SKM-1 treated with dmso at 0.1 percent for 144 hours (cell line): ENCODE results near the gene TOP2B.

Experiments
- DNase-seq: peaks from one replicate; lab custom pipeline; 2025; ENCODE audit not compliant: unreplicated experiment; lab: John Stamatoyannopoulos, UW

The TOP2B gene

GRCh38 chr3:25673738-25674298, 9.1 kb upstream of the TOP2B start:
- DNase-seq: no peak

- DNase-seq: peak; percentile 85
Measured at GRCh38 chr3:25665315-25666280, 891 bp upstream of the TOP2B start.

GRCh38 chr3:25663869-25664811, 567 bp downstream of the TOP2B start:
- no peak for DNase-seq

- DNase-seq: peak; percentile 29
Measured at GRCh38 chr3:25663347-25663868, 1.3 kb downstream of the TOP2B start.

GRCh38 chr3:25662736-25663320, 1.9 kb downstream of the TOP2B start:
- no peak for DNase-seq

GRCh38 chr3:25661694-25662437, 2.8 kb downstream of the TOP2B start:
- DNase-seq: no peak

- no peak for DNase-seq
Measured at GRCh38 chr3:25658836-25659235, 5.9 kb downstream of the TOP2B start.

GRCh38 chr3:25657293-25657692, 7.4 kb downstream of the TOP2B start:
- no peak for DNase-seq

GRCh38 chr3:25655659-25656058, 9.0 kb downstream of the TOP2B start:
- DNase-seq: no peak

- no peak for DNase-seq
Measured at GRCh38 chr3:25654576-25654975, 10.1 kb downstream of the TOP2B start.

GRCh38 chr3:25653322-25653721, 11.4 kb downstream of the TOP2B start:
- DNase-seq: no peak

- DNase-seq: no peak
Measured at GRCh38 chr3:25652921-25653320, 11.8 kb downstream of the TOP2B start.

GRCh38 chr3:25648925-25649830, 15.5 kb downstream of the TOP2B start:
- no peak for DNase-seq

- peak; percentile 74 for DNase-seq
Measured at GRCh38 chr3:25648107-25648535, 16.6 kb downstream of the TOP2B start.

- no peak for DNase-seq
Measured at GRCh38 chr3:25635038-25635437, 29.7 kb downstream of the TOP2B start.

- no peak for DNase-seq
Measured at GRCh38 chr3:25633919-25634318, 30.8 kb downstream of the TOP2B start.

- DNase-seq: no peak
Measured at GRCh38 chr3:25631989-25632388, 32.7 kb downstream of the TOP2B start.

- DNase-seq: no peak
Measured at GRCh38 chr3:25621087-25621486, 43.6 kb downstream of the TOP2B start.

- no peak for DNase-seq
Measured at GRCh38 chr3:25620493-25620892, 44.2 kb downstream of the TOP2B start.
